HepG2 (cell line): ENCODE measurements around the gene RNU6-8. TPM values are rescaled to one million over a fixed set of nuclear protein-coding genes. Genes with fewer than 3 reads are reported as not detected.

ENCODE experiments used
- ATF2 ChIP-seq: sonication (generic); formaldehyde crosslinking; IDR thresholded peaks from 2 replicates; pipeline ENCODE4 v1.4.0; 2020; ENCODE audit warnings: missing genetic modification reagents
- EED ChIP-seq: sonication (generic); formaldehyde crosslinking; IDR thresholded peaks from 2 replicates; pipeline ENCODE4 v1.5.0; 2020; ENCODE audit warnings: mild to moderate bottlenecking, missing genetic modification reagents
- HNRNPL ChIP-seq: fragments of 200-400 bp; formaldehyde crosslinking; IDR thresholded peaks from 2 replicates; pipeline ENCODE4 v1.6.1; 2017; ENCODE audit warnings: mild to moderate bottlenecking, low read depth, low read length
- KAT7 ChIP-seq: IDR thresholded peaks from 2 replicates; pipeline ENCODE4 v1.6.1; 2018; ENCODE audit warnings: borderline replicate concordance, missing compliant biosample characterization
- TCF7 ChIP-seq: sonication (generic); IDR thresholded peaks from 2 replicates; pipeline ENCODE4 v1.6.1; 2016; ENCODE audit warnings: antibody characterized with exemption, low read depth
- TFDP1 ChIP-seq: IDR thresholded peaks from 2 replicates; pipeline ENCODE4 v1.6.1; 2016; ENCODE audit warnings: missing compliant biosample characterization, missing genetic modification reagents, borderline replicate concordance
- ZNF18 ChIP-seq: sonication (generic); formaldehyde crosslinking; IDR thresholded peaks from 2 replicates; pipeline ENCODE4 v1.8.0; 2022; ENCODE audit warnings: mild to moderate bottlenecking, missing genetic modification reagents; ENCODE audit not compliant: insufficient replicate concordance
- ZNF646 ChIP-seq: sonication (generic); formaldehyde crosslinking; IDR thresholded peaks from 2 replicates; pipeline ENCODE4 v1.9.0; 2021; ENCODE audit warnings: mild to moderate bottlenecking, missing genetic modification reagents
- ZNF724P ChIP-seq: sonication (generic); formaldehyde crosslinking; IDR thresholded peaks from 2 replicates; pipeline ENCODE4 v1.8.0; 2022; ENCODE audit warnings: missing genetic modification reagents, borderline replicate concordance
- ZNF777 ChIP-seq: sonication (generic); formaldehyde crosslinking; IDR thresholded peaks from 2 replicates; pipeline ENCODE4 v1.4.0; 2020; ENCODE audit warnings: missing genetic modification reagents
- ZSCAN20 ChIP-seq: sonication (generic); formaldehyde crosslinking; IDR thresholded peaks from 2 replicates; pipeline ENCODE4 v1.4.0; 2020; ENCODE audit warnings: missing genetic modification reagents, mild to moderate bottlenecking, borderline replicate concordance
- polyA plus RNA-seq, 8 experiments: library from polyadenylated mRNA; depleted of rRNA in 3 of 8; stranded (reverse) in 7 of 8; unstranded in 1 of 8; fragments of >200 nt; fragmentation: Illumina TruSeq in 4 of 8; extraction: Trizol in 4 of 8; gene quantifications; 2 replicates each; pipeline versions ENCODE4 v1.2.1 to v1.2.3, GENCODE V29; 2011 to 2016; ENCODE audit warnings: low read depth in 4 of 8, missing spikeins in 1 of 8, mixed read lengths in 1 of 8; ENCODE audit not compliant: insufficient read depth in 1 of 8
- total RNA-seq, 5 experiments: library from RNA; depleted of rRNA; stranded (reverse); fragments of >200 nt; fragmentation: Illumina TruSeq; extraction: Trizol; gene quantifications; 2 replicates each; pipeline ENCODE4 v1.2.3, GENCODE V29; 2016; ENCODE audit warnings: low read depth in 1 of 5
- TF ChIP-seq, protein P1 (sequence below): sonication (generic); formaldehyde crosslinking; conservative IDR thresholded peaks from 2 replicates; pipeline ENCODE4 v1.4.0; 2020; ENCODE audit warnings: mild to moderate bottlenecking, missing genetic modification reagents, moderate library complexity

RNU6-8 gene
- total and polyA plus RNA-seq, 2 of the 13 experiments (the other 11 are each of a cell fraction or from before 2014, with no cell fraction given) = under 0.01 TPM; not detected in 1

GRCh38 chr14:32201193-32201815 is 1.8 kb downstream of the RNU6-8 start (continued):
- TF ChIP-seq ZNF646 (CRISPR knock-in tag) (peak; percentile 77; the same call in 1 of the 2 replicates), ATF2 (CRISPR knock-in tag) (peak; percentile 85), ZSCAN20 (CRISPR knock-in tag) (peak; percentile 96), TFDP1 (peak; percentile 88), EED (CRISPR knock-in tag) (peak; percentile 98), HNRNPL (peak; percentile 85), ZNF18 (CRISPR knock-in tag) (peak; percentile 90), KAT7 (CRISPR knock-in tag) (peak; percentile 97), ZNF777 (peak; percentile 100), ZNF724P (CRISPR knock-in tag) (peak; percentile 96; the same call in 1 of the 2 replicates), TCF7 (no peak; the same call in 1 of the 2 replicates)
- TF ChIP-seq, protein P1, sequence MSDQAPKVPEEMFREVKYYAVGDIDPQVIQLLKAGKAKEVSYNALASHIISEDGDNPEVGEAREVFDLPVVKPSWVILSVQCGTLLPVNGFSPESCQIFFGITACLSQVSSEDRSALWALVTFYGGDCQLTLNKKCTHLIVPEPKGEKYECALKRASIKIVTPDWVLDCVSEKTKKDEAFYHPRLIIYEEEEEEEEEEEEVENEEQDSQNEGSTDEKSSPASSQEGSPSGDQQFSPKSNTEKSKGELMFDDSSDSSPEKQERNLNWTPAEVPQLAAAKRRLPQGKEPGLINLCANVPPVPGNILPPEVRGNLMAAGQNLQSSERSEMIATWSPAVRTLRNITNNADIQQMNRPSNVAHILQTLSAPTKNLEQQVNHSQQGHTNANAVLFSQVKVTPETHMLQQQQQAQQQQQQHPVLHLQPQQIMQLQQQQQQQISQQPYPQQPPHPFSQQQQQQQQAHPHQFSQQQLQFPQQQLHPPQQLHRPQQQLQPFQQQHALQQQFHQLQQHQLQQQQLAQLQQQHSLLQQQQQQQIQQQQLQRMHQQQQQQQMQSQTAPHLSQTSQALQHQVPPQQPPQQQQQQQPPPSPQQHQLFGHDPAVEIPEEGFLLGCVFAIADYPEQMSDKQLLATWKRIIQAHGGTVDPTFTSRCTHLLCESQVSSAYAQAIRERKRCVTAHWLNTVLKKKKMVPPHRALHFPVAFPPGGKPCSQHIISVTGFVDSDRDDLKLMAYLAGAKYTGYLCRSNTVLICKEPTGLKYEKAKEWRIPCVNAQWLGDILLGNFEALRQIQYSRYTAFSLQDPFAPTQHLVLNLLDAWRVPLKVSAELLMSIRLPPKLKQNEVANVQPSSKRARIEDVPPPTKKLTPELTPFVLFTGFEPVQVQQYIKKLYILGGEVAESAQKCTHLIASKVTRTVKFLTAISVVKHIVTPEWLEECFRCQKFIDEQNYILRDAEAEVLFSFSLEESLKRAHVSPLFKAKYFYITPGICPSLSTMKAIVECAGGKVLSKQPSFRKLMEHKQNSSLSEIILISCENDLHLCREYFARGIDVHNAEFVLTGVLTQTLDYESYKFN (CRISPR knock-in tag) = peak; percentile 86
